GM23248 (cell line): ENCODE results near the gene TKTL2.

Experiments used
- EZH2 ChIP-seq: fragments of 200-600 bp; sonication (generic); IDR thresholded peaks from 2 replicates; pipeline ENCODE4 v1.6.1; 2018; ENCODE audit warnings: antibody characterized with exemption, mild to moderate bottlenecking; ENCODE audit not compliant: insufficient read depth, poor library complexity, severe bottlenecking
- EZH2phosphoT487 ChIP-seq: fragments of 200-600 bp; sonication (generic); IDR thresholded peaks from 2 replicates; pipeline ENCODE4 v1.6.1; 2018; ENCODE audit warnings: antibody characterized with exemption, moderate library complexity, mild to moderate bottlenecking, low read depth; ENCODE audit not compliant: insufficient read depth

GRCh38 chr4:163473130-163473529 is 424 bp downstream of the TKTL2 start:
- TF ChIP-seq EZH2 (no peak), EZH2phosphoT487 (no peak)
